ENCODE measurements around the gene TSPAN4. TPM values are rescaled to one million over a fixed set of nuclear protein-coding genes. Genes with fewer than 3 reads are reported as not detected.

The TSPAN4 gene
- total and polyA plus RNA-seq, 10 of the 15 experiments (the other 5 are each of a cell fraction or from before 2014, with no cell fraction given): 0.37 to 14.0 (median 8.5) TPM; not detected in 1

GRCh38 chr11:877565-877964 lies 34.9 kb downstream of the TSPAN4 start (continued):
- TF ChIP-seq CBFB (IDR thresholded peaks at IDR 0.05; ENCODE audit: low read depth) (no peak), GATAD2B (conservative IDR thresholded peaks at IDR 0.05; ENCODE audit: low read depth) (no peak), FOXM1 (IDR thresholded peaks at IDR 0.05; ENCODE audit: low read depth, low read length) (no peak), EGR1 (IDR thresholded peaks at IDR 0.05; ENCODE audit: borderline replicate concordance in 1 of 2, low read depth in 2 of 2, low read length in 2 of 2) (no peak), ZNF207 (IDR thresholded peaks at IDR 0.05; ENCODE audit: borderline replicate concordance) (no peak)
- TF ChIP-seq, protein P1, sequence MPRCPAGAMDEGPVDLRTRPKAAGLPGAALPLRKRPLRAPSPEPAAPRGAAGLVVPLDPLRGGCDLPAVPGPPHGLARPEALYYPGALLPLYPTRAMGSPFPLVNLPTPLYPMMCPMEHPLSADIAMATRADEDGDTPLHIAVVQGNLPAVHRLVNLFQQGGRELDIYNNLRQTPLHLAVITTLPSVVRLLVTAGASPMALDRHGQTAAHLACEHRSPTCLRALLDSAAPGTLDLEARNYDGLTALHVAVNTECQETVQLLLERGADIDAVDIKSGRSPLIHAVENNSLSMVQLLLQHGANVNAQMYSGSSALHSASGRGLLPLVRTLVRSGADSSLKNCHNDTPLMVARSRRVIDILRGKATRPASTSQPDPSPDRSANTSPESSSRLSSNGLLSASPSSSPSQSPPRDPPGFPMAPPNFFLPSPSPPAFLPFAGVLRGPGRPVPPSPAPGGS (IDR thresholded peaks at IDR 0.05; ENCODE audit: borderline replicate concordance, insufficient read depth, low read depth, low read length, poor library complexity, severe bottlenecking): no peak
- TF ChIP-seq, protein P2, sequence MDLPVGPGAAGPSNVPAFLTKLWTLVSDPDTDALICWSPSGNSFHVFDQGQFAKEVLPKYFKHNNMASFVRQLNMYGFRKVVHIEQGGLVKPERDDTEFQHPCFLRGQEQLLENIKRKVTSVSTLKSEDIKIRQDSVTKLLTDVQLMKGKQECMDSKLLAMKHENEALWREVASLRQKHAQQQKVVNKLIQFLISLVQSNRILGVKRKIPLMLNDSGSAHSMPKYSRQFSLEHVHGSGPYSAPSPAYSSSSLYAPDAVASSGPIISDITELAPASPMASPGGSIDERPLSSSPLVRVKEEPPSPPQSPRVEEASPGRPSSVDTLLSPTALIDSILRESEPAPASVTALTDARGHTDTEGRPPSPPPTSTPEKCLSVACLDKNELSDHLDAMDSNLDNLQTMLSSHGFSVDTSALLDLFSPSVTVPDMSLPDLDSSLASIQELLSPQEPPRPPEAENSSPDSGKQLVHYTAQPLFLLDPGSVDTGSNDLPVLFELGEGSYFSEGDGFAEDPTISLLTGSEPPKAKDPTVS (IDR thresholded peaks at IDR 0.05; ENCODE audit: low read depth, low read length): no peak
- TF ChIP-seq, protein P3, sequence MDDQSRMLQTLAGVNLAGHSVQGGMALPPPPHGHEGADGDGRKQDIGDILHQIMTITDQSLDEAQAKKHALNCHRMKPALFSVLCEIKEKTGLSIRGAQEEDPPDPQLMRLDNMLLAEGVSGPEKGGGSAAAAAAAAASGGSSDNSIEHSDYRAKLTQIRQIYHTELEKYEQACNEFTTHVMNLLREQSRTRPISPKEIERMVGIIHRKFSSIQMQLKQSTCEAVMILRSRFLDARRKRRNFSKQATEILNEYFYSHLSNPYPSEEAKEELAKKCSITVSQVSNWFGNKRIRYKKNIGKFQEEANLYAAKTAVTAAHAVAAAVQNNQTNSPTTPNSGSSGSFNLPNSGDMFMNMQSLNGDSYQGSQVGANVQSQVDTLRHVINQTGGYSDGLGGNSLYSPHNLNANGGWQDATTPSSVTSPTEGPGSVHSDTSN (IDR thresholded peaks at IDR 0.05; ENCODE audit: insufficient replicate concordance, low read depth, low read length): no peak
- TF ChIP-seq, protein P4, sequence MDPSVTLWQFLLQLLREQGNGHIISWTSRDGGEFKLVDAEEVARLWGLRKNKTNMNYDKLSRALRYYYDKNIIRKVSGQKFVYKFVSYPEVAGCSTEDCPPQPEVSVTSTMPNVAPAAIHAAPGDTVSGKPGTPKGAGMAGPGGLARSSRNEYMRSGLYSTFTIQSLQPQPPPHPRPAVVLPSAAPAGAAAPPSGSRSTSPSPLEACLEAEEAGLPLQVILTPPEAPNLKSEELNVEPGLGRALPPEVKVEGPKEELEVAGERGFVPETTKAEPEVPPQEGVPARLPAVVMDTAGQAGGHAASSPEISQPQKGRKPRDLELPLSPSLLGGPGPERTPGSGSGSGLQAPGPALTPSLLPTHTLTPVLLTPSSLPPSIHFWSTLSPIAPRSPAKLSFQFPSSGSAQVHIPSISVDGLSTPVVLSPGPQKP (IDR thresholded peaks at IDR 0.05; ENCODE audit: low read depth, low read length): no peak
